ENCODE results near the gene PLGRKT.
"Not testable (repeated sequence)": the region's sequence is repeated elsewhere in the genome, so short reads cannot be mapped to it uniquely, and the experiment has no call there.

The PLGRKT gene, protein sequence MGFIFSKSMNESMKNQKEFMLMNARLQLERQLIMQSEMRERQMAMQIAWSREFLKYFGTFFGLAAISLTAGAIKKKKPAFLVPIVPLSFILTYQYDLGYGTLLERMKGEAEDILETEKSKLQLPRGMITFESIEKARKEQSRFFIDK

GRCh38 chr9:5437254-5438216, at the start of gene PLGRKT:
PLGRKT (minus strand) TSS chr9:5437925; CDS start chr9:5431977, 5,948 bp downstream.
- peak; percentile 79 for DNase-seq

DNA sequence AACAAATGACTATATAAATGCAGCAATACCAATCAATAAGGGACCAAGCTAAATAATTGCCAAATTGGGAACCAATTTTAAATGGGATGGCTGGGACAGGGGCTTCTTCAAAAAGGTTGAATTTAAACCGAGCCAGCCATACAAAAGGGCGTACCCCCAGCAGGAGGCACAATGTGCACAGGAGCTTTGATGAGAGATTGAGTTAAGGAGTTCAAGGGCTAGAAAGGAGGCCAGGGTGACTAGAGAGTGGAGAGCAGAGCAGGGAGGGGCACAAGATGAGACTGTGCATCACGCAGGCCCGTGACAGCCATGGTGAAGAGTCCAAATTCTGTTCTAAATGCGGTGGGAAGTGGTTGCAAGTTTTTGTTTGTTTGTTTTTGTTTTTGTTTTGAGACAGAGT, 49.3 kb upstream of the PLGRKT start:
- DNase-seq: no peak

DNA sequence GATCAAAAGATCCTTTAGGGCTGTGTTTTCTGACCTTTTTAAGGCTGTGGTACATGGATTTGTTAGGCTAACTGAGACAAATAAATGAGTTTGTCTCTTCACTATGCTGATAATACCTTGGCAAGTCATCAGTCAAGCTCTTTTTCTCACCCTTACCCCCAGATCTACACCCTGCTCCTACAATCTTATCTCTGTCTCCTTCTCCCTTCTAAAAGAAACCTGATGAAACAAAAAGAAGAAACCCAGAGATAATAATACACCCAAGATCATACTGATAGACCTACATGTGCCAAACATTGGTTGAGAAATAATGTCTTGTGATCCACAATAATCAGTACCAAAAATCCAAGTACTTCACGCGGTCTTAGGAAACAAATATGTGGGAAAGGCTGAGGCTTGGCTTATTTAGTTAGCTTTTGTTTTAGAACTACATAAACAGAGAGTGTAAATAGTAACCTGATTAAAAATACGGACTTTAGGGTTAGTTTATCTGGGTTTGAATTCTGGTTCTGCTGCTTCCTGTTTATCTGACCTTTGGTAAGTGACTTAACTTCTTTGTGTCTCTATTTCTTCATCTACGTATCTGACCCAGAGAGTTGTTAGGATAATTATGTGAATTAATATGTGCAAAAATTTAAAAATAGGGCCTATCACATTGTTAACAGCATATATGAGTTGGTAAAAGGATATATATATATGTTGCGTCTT, 47.8 kb upstream of the PLGRKT start:
- no peak for DNase-seq

- no peak for DNase-seq
Observed at GRCh38 chr9:5483306-5483705, 45.6 kb upstream of the PLGRKT start.

DNA sequence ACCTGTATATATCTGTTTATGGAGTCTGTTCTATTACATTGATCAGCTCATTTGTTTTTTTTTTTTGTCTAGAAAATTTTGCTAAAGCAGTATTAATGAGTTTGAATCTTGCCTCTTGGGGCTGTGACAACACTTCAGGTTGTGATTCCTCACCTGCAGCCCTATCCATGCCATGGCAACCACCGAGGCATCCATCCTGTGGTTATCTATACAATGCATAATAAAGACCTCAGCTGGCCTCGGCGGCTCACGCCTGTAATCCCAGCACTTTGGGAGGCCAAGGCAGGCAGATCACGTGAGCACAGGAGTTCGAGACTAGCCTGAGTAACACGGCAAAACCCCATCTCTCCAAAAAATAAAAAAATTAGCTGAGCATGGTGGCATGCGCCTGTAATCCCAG, 44.5 kb upstream of the PLGRKT start:
- DNase-seq: no peak

DNA sequence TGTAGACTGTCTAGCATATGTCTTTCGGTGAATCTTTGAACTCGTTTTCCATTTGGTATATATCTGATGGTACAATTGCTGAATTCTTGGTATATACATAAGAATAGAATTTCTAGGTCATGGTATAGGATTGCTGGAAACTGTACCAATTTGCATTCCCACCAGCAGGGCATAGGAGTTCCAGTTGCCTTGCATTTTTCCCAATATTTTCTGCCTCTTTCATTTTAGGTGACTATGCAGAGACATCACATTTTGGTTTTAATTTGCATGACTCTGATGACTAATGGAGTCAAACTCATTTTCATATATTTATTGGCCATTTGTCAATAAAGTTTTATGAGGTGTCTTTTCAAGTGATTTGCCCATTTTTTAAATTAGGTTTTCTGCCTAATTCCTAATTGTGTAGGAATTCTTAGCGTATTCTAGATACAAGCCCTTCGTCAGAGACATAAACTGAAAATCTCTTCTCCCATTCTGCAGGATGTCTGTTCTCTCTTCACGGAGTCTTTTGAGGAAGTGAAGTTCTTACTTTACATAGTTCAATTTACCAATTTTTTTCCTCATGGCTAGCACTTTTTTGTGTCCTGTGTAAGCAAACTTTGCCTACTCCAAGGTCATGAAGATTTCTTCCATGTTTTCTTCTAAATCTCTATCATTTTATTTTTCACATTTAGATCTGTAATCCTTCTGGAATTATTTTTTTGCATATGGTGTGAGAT, 43.8 kb upstream of the PLGRKT start:
- no peak for DNase-seq

DNA sequence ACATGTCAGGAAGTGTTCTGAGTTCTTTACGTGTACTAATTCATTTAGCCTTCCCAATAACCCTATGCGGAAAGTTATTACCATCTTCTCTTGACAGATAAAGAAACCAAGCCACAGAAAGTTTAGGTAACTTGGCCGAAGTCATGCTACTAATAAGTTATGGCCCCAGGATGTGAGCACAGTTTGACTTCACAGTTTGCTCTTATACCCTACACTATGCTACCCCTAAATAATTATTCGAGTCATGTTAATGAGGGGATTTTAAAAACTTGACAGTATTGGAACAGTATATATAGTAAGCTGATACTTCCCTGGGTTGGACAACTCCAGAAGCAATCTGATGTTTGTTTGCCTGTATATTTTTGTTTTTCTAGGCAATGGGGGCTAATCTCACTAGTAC, 43.2 kb upstream of the PLGRKT start:
- DNase-seq: no peak

- DNase-seq: no peak
Observed at GRCh38 chr9:5479994-5480694, 42.4 kb upstream of the PLGRKT start.

DNA sequence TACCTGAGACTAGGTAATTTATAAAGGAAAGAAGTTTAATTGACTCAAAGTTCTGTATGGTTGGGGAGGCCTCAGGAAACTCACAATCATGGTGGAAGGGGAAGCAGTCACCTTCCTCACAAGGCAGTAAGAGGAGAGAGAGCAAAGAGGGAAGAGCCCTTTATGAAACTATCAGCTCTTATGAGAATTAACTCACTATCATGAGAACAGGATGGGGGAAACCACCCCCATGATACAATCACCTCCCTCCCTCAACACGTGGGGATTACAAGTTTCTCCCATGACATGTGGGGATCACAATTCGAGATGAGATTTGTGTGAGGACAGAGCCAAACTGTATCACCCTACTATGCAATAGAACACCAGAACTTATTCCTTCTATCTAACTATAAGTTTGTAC, 40.5 kb upstream of the PLGRKT start:
- DNase-seq: no peak

DNA sequence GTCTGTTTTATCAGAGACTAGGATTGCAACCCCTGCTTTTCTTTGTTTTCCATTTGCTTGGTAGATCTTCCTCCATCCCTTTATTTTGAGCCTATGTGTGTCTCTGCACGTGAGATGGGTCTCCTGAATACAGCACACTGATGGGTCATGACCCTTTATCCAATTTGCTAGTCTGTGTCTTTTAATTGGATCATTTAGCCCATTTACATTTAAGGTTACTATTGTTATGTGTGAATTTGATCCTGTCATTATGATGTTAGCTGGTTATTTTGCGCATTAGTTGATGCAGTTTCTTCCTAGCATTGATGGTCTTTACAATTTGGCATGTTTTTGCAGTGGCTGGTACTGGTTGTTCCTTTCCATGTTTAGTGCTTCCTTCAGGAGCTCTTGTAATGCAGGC, 37.9 kb upstream of the PLGRKT start:
- not testable (repeated sequence) for DNase-seq

DNA sequence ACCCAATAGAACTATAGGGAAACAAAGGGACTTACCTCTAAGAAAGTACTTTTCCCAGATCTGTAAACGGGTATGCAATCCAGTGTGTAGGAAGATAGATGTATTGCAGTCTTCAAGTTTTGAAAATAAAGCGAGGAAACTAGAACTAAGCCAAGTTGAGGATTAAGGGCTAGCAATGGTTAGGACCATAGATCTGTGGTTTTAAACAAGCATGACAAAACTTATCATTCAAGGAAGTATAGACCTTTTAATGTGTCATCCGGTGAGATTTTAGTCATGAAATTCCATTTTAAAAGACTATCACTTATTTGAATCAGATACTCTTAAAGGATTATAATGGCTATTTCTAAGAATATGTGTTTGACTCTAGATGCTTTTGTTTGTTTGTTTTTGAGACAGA, 33.1 kb upstream of the PLGRKT start:
- DNase-seq: no peak

DNA sequence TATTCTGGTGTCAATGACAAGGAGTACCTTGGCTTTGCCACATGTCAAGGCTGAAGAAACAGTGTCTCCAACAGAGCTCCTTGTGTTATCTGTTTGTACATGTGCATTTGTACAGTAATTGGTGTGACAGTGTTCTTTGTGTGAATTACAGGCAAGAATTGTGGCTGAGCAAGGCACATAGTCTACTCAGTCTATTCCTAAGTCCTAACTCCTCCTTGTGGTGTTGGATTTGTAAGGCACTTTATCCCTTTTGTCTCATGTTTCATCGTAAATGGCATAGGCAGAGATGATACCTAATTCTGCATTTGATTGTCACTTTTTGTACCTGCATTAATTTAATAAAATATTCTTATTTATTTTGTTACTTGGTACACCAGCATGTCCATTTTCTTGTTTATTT, 32.4 kb upstream of the PLGRKT start:
- no peak for DNase-seq

DNA sequence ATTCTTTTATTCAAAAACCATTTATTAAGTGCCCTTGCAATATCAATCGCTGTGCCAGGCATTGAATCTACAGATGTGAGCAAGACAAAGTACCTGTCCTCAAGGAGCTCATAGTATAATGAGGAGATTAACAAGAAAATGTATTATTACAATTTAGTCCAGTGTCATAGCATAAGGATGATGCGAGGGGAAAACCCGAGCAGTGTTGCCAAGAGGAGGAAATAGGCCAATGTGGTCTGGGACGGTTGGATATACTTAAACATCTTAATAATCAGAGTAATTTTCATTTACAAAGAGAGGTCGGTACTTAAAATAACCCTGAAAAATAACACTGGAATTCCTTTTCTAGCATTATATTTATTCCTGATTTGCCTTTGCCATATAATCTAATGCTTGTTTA, 31.1 kb upstream of the PLGRKT start:
- DNase-seq: no peak

- no peak for DNase-seq
Observed at GRCh38 chr9:5466766-5467165, 29.0 kb upstream of the PLGRKT start.

- no peak for DNase-seq
Observed at GRCh38 chr9:5466005-5466404, 28.3 kb upstream of the PLGRKT start.

DNA sequence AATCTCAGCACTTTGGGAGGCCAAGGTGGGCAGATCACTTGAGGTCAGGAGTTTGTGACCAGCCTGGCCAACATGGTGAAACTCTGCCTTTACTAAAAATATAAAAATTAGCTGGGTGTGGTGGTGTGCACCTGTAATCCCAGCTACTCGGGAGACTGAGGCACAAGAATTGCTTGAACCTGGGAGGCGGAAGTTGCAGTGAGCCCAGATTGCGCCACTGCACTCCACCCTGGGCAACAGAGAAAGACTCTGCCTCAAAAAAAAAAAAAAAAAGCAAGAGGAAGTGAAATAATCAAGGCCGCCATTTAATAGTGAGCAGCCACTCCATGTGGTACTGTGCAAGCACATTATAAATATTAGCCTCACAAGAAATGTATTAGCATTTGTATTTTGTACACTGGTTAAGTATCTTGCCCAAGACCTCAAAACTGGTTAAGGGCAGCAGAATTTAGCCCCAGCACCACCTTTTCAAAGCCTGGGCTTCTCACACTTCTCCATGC, 27.2 kb upstream of the PLGRKT start:
- not testable (repeated sequence) for DNase-seq

DNA sequence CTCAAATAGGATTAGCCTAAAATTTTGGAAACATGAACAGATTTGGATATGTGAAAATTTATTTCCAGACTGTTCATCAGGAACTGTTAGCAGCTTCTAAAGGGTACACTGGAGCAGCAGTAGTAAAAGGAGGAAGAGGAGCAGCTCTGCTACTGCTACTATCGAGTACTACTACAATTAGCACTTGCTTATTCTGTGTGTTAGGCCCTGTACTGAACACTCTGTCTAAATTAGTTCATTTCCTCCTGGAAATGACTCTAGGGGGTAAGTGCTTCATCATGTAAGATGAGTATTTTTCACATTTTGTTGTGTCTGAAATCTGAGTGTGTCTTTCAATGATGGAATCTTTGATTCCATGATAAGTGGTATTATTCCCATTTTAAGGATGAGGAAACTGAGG, 22.4 kb upstream of the PLGRKT start:
- DNase-seq: no peak

DNA sequence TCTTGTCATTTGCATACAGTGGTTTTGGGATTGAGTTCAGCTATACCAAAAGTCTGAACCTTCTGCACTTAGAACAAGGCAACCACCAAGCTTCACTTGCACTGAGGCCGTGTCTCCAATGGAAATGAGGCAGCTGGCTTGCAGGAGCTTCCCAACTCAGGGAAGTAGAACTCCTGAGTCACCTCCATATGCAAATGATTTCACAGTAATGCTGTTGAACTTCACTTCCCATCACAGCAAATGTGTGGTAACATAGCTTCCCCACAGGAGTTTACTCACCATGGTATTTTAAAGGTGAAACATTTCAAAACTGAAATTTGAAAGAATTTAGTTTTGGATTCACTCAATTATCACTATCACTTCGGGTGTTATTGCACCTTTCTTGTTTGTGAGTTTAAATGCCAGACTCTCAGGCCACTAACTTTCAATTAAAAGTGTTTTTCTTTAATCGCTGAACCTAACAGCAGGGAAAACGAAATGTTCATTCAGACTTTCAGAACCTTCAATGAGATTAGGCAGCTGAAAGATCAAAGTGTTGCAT, 21.6 kb upstream of the PLGRKT start:
- no peak for DNase-seq

- DNase-seq: no peak
Observed at GRCh38 chr9:5455181-5455580, 17.5 kb upstream of the PLGRKT start.

DNA sequence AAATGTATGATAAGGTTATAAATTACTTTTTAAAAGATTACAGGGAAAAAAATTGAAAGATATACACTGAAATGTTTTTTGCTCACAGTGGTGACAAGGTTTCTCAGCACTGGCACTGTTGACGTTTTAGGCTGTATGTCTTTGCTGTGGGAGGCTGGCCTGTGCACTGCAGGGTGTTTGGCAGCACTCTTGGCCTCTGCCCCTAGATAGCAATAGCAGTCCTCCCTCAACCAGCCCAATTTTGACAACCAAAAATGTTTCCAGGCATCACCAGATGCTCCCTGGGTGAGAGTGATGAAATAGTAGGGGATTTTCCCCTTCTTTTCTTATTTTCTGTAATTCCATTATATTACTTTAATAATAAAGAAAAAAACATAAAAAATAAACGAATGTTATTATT, 15.9 kb upstream of the PLGRKT start:
- DNase-seq: no peak

DNA sequence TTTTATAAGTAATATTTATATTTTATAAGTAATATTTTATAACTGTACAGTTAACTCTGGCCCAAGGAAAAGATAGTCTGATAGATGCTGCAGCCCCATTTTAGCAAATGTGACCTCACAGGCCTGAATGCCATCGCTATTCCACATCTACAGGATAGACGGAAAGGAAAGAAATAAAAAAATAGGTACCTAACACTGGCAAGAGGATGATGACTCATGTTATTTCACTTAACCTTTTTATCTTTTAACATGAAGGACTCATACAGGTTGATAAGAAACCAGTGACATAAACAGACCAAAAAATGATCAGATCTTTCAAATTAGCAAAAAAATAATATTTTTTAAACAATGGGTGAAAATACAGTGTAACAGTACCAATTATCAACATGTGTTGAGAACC, 15.3 kb upstream of the PLGRKT start:
- no peak for DNase-seq

DNA sequence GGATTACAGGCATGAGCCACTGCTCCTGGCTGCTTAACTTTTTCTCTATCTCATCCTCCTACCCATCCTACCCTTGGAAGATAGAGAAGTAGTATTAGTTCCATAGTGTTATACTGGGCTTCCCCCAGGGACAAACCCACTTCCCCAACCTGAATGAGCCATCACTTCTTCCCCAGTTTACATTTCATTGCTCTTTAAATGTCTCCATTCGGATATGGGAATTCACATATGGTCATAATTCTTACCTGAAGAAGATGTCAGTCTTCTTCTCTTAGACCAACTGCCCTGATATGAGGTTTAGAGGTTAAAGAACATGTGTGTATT, 14.5 kb upstream of the PLGRKT start:
- no peak for DNase-seq

Data from activated T-cell treated with anti-CD3 and anti-CD28 coated beads for 4 hours (primary cell).